HFFc6 (cell line): ENCODE results near the gene UBXN1. TPM values are rescaled to one million over a fixed set of nuclear protein-coding genes. Genes with fewer than 3 reads are reported as not detected.

Source experiments
- DNase-seq: peaks from one replicate; pipeline ENCODE4 v3.0.0-alpha.2; 2018
- H3K27ac Mint-ChIP-seq: 2 replicates; pipeline ENCODE4 v1.8.0; 2020; ENCODE audit warnings: mild to moderate bottlenecking, mixed read lengths
- H3K27me3 Mint-ChIP-seq: 2 replicates; pipeline ENCODE4 v1.8.0; 2021; ENCODE audit warnings: mild to moderate bottlenecking, moderate library complexity, mixed read lengths; ENCODE audit not compliant: insufficient read depth
- H3K36me3 Mint-ChIP-seq: 2 replicates; pipeline ENCODE4 v1.8.0; 2021; ENCODE audit warnings: low read depth, mixed read lengths
- H3K4me1 Mint-ChIP-seq: 2 replicates; pipeline ENCODE4 v1.8.0; 2020; ENCODE audit warnings: low read depth, mixed read lengths
- H3K4me3 Mint-ChIP-seq: 2 replicates; pipeline ENCODE4 v1.8.0; 2020; ENCODE audit warnings: mild to moderate bottlenecking, moderate library complexity, mixed read lengths
- H3K9me3 Mint-ChIP-seq: 2 replicates; pipeline ENCODE4 v1.8.0; 2020; ENCODE audit warnings: mild to moderate bottlenecking, mixed read lengths
- CTCF ChIP-seq: fragments of 200-600 bp; sonication (generic); IDR thresholded peaks from 2 replicates; pipeline ENCODE4 v1.5.0; 2021; ENCODE audit warnings: antibody characterized with exemption, mild to moderate bottlenecking
- total RNA-seq, 6 experiments: library from RNA; stranded (reverse); fragmentation: NEBNext Ultra II Directional; extraction: Animal tissue kit (Norgen Biotek cat#: 25700); gene quantifications; 2 replicates in 1 of 6; 3 replicates in 5 of 6; pipeline ENCODE4 v1.2.3, GENCODE V29; 2021

Gene UBXN1
- total RNA-seq, 6 experiments from 2014 or later: 85.2 to 114 (median 96.5) TPM

- H3K4me3 Mint-ChIP-seq: no peak overlapping the region; the same call in 1 of the 2 replicates
- H3K27ac Mint-ChIP-seq: peak overlapping the region; percentile 59
- H3K27me3 Mint-ChIP-seq: peaks cover 10% of the 10 kb centered on the region
- peaks cover 5% of the 10 kb centered on the region; the same call in 1 of the 2 replicates for H3K9me3 Mint-ChIP-seq
- H3K36me3 Mint-ChIP-seq: peaks cover 33% of the 10 kb centered on the region
- no peak for TF ChIP-seq CTCF
- peaks cover 50% of the 10 kb centered on the region for H3K4me1 Mint-ChIP-seq
- DNase-seq: no peak
Measured at GRCh38 chr11:62669420-62670161, 9.3 kb downstream of the UBXN1 start.

DNA sequence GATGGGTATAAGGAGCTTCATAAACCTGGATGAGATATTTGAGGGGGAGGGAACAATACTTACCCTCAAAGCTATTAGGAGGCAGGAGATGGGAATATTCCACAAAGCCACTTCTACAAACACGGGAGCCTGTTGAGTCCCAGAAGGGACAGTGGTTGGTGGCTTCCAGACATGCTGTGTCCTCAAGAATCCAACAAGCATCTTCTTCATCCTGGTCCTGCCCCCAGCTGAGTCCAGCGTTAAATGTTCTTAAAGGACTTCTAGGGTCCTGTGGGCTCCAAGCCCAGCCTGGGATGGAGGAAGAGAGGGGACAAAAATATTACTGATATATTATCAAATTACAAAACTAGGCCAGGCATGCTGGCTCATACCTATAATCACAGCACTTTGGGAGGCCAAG lies 11.4 kb downstream of the UBXN1 start:
- peak overlapping the region; percentile 96 for H3K27ac Mint-ChIP-seq
- peaks cover 10% of the 10 kb centered on the region for H3K27me3 Mint-ChIP-seq
- peak overlapping the region; percentile 99 for H3K4me3 Mint-ChIP-seq
- H3K9me3 Mint-ChIP-seq: peaks cover 5% of the 10 kb centered on the region; the same call in 1 of the 2 replicates
- H3K36me3 Mint-ChIP-seq: peaks cover 39% of the 10 kb centered on the region
- no peak for DNase-seq
- H3K4me1 Mint-ChIP-seq: peaks cover 43% of the 10 kb centered on the region
- no peak for TF ChIP-seq CTCF

DNA sequence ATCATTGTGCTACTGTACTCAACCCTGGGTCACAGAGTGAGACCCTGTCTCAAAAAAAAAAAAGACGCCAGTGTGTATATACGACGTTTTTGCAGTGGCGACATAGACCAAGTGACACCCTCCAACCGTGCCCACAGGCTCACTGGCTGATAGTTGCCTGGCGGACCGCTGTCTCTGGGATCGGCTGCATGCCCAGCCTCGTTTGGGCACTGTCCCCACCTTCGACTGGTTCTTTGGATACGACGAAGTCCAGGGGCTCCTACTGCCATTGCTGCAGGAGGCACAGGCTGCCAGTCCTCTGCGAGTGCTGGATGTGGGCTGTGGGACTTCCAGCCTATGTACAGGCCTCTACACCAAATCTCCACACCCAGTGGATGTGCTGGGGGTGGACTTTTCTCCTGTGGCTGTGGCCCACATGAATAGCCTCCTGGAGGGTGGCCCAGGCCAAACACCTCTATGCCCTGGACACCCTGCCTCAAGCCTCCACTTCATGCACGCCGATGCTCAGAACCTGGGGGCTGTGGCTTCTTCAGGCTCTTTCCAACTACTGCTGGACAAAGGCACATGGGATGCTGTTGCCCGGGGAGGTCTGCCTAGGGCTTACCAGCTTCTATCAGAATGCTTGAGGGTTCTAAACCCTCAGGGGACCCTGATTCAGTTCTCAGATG lies 12.5 kb downstream of the UBXN1 start:
- Mint-ChIP-seq H3K4me3 (peak overlapping the region; percentile 99), H3K27ac (peak overlapping the region; percentile 96), H3K9me3 (peaks cover 5% of the 10 kb centered on the region; the same call in 1 of the 2 replicates), H3K4me1 (peaks cover 33% of the 10 kb centered on the region), H3K27me3 (peaks cover 10% of the 10 kb centered on the region), H3K36me3 (peaks cover 36% of the 10 kb centered on the region)
- no peak for DNase-seq
- no peak for TF ChIP-seq CTCF

DNA sequence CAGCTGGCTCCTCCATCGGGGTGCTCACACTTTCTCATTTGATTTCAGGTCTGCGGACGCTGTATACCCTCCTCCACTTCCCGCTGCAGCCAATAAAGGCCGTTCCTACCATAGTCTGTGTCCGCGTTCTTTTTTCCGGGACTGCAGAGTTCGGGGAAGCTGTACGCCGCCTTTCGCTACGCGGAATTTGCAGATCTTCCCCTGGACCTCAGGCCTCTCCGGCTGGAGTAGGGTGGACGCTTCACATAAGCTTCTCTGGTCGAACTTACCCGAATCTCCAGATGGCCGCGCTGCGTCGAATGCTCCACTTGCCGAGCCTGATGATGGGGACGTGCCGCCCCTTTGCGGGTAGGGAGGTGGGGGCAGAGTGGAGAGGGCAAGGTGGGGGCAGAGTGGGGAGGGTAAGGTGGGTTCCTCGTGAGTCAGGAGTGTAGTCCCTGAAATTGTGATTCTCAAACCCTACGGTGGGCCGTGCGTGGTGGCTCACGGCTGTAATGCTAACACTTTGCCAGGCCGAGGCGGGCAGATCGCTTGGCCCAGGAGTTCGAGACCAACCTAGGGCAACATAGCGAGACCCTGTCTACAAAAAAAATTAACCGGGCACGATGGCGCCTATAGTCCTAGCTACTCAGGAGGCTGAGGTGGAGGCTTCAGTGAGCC lies 13.1 kb downstream of the UBXN1 start:
- Mint-ChIP-seq H3K36me3 (peaks cover 30% of the 10 kb centered on the region), H3K4me1 (peaks cover 26% of the 10 kb centered on the region), H3K27me3 (peaks cover 10% of the 10 kb centered on the region)

More for the DNA sequence above, 13.1 kb downstream of the UBXN1 start:
- H3K4me3 Mint-ChIP-seq: peak overlapping the region; percentile 99
- peak overlapping the region; percentile 96 for H3K27ac Mint-ChIP-seq
- TF ChIP-seq CTCF: no peak
- no peak for DNase-seq
- peaks cover 5% of the 10 kb centered on the region; the same call in 1 of the 2 replicates for H3K9me3 Mint-ChIP-seq
